ENCODE measurements around the gene EMCN. TPM values are rescaled to one million over a fixed set of nuclear protein-coding genes. Genes with fewer than 3 reads are reported as not detected.

Gene EMCN
- total RNA-seq, 2 donors from 2014 or later, result 9.3 to 65.6 TPM

GRCh38 chr4:100450449-100450848 is 67.4 kb downstream of the EMCN start:
- H3K27ac ChIP-seq, result no peak overlapping the region
- DNase-seq (ENCODE audit: low spot score) (no peak), ATAC-seq (ENCODE audit: insufficient number of reproducible peaks, low FRiP score, low read depth) (no peak)
- H3K27me3 ChIP-seq (replicated peaks; ENCODE audit: insufficient read depth), result no peaks in the 10 kb centered on the region
- TF ChIP-seq CTCF (IDR thresholded peaks at IDR 0.05), result no peak
- H3K9me3 ChIP-seq, result no peaks in the 10 kb centered on the region
- H3K4me3 ChIP-seq, result no peak overlapping the region
- no peaks in the 10 kb centered on the region for H3K4me1 ChIP-seq (ENCODE audit: control insufficient read depth in 1 of 2, low read depth in 2 of 2)
- no peaks in the 10 kb centered on the region for H3K36me3 ChIP-seq

GRCh38 chr4:100431416-100431815 is 86.4 kb downstream of the EMCN start:
- H3K27ac ChIP-seq, result no peak overlapping the region
- H3K4me3 ChIP-seq, result no peak overlapping the region
- no peaks in the 10 kb centered on the region for H3K27me3 ChIP-seq (replicated peaks; ENCODE audit: insufficient read depth)
- no peak for ATAC-seq (ENCODE audit: insufficient number of reproducible peaks, low FRiP score, low read depth)
- no peaks in the 10 kb centered on the region for H3K4me1 ChIP-seq (ENCODE audit: control insufficient read depth in 1 of 2, low read depth in 2 of 2)
- TF ChIP-seq CTCF (IDR thresholded peaks at IDR 0.05), result no peak
- no peaks in the 10 kb centered on the region for H3K36me3 ChIP-seq
- H3K9me3 ChIP-seq, result no peaks in the 10 kb centered on the region
- DNase-seq (ENCODE audit: low spot score), result no peak

DNA sequence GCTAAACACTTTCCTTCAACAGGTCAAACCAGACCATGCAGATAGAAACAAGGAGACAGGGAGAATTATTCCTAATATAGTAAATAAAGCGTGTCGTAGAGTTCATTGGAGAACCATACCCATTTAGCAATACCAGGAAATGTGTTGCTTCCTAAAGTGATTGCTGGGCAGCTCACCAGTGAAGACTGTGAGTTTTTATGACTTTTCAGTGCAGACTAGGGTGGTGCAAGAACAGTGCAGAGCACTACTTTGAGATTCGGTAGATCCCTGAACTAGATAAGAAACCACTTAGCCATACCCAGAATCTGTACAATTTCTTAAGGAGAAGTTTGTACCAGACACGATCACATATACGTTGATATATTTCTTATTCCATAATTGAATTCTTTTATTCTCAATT is 87.4 kb downstream of the EMCN start:
- Histone ChIP-seq H3K9me3 (no peaks in the 10 kb centered on the region), H3K36me3 (no peaks in the 10 kb centered on the region), H3K27me3 (replicated peaks; ENCODE audit: insufficient read depth) (no peaks in the 10 kb centered on the region), H3K4me1 (ENCODE audit: control insufficient read depth in 1 of 2, low read depth in 2 of 2) (no peaks in the 10 kb centered on the region), H3K27ac (no peak overlapping the region), H3K4me3 (no peak overlapping the region)
- no peak for TF ChIP-seq CTCF (IDR thresholded peaks at IDR 0.05)
- DNase-seq (ENCODE audit: low spot score) (no peak), ATAC-seq (ENCODE audit: insufficient number of reproducible peaks, low FRiP score, low read depth) (no peak)

DNA sequence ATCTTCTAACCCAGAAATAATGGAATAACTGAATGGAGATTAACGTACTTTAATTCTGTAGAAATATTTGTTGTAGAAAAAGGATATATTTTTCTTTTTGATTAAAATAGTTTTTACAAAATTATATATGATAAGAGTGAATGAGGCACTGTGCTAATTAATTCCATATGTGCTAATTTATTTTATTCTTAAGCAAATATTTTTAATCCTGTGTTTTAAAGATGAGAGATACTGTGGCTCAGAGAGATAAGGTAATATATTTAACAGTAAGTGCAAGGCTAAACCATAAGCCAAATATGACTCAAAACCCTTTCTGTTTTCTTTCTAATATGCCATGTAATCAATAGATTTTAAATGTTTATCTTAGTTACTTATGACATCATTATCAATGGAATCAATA is 88.2 kb downstream of the EMCN start:
- DNase-seq (ENCODE audit: low spot score), result no peak
- no peaks in the 10 kb centered on the region for H3K27me3 ChIP-seq (replicated peaks; ENCODE audit: insufficient read depth)
- no peak for ATAC-seq (ENCODE audit: insufficient number of reproducible peaks, low FRiP score, low read depth)
- no peaks in the 10 kb centered on the region for H3K4me1 ChIP-seq (ENCODE audit: control insufficient read depth in 1 of 2, low read depth in 2 of 2)
- no peak overlapping the region for H3K4me3 ChIP-seq
- no peak for TF ChIP-seq CTCF (IDR thresholded peaks at IDR 0.05)
- H3K9me3 ChIP-seq, result no peaks in the 10 kb centered on the region
- H3K27ac ChIP-seq, result no peak overlapping the region
- no peaks in the 10 kb centered on the region for H3K36me3 ChIP-seq

- Histone ChIP-seq H3K4me1 (ENCODE audit: control insufficient read depth in 1 of 2, low read depth in 2 of 2) (no peaks in the 10 kb centered on the region), H3K9me3 (no peaks in the 10 kb centered on the region), H3K36me3 (no peaks in the 10 kb centered on the region), H3K27me3 (replicated peaks; ENCODE audit: insufficient read depth) (no peaks in the 10 kb centered on the region), H3K27ac (no peak overlapping the region), H3K4me3 (no peak overlapping the region)
- ATAC-seq (ENCODE audit: insufficient number of reproducible peaks, low FRiP score, low read depth), result no peak
- DNase-seq (ENCODE audit: low spot score), result no peak
- no peak for TF ChIP-seq CTCF (IDR thresholded peaks at IDR 0.05)
Measured at GRCh38 chr4:100428051-100428450, 89.8 kb downstream of the EMCN start.
